Esophagus muscularis mucosa (tissue), 4 donors: ENCODE results near the gene BFSP2.

Source experiments
- CTCF ChIP-seq, 3 experiments: fragments of 200-600 bp in 2 of 3; fragments of 450-650 bp in 1 of 3; sonication (generic) in 2 of 3; IDR thresholded peaks; one replicate each; pipeline ENCODE4 v1.5.1; 2017 to 2019; ENCODE audit warnings: antibody characterized with exemption in 3 of 3, mild to moderate bottlenecking in 2 of 3, moderate library complexity in 1 of 3
- EP300 ChIP-seq: sonication (generic); formaldehyde crosslinking; IDR thresholded peaks from one replicate; pipeline ENCODE4 v1.6.1; 2017; ENCODE audit warnings: antibody characterized with exemption
- POLR2A ChIP-seq: fragments of 450-650 bp; IDR thresholded peaks from one replicate; pipeline ENCODE4 v1.6.1; 2017; ENCODE audit warnings: antibody characterized with exemption, moderate library complexity, mild to moderate bottlenecking, low read depth
- POLR2AphosphoS5 ChIP-seq, 2 donors: sonication (generic); formaldehyde crosslinking; IDR thresholded peaks; one replicate each; pipeline ENCODE4 v1.6.1; 2017; ENCODE audit warnings: antibody characterized with exemption in 2 of 2

- TF ChIP-seq CTCF (IDR thresholded peaks at IDR 0.05) (no peak), POLR2A (no peak), POLR2AphosphoS5 (IDR thresholded peaks at IDR 0.05) (no peak), EP300 (no peak)
These were observed 8.5 kb downstream of the BFSP2 start for GRCh38 chr3:133408366-133408765.
